OCI-LY3 (cell line): ENCODE results near the gene ZNF735.

ENCODE experiments used
- CTCF ChIP-seq: fragments of 200-600, 300-600 bp; sonication (generic); IDR thresholded peaks from 2 replicates; pipeline ENCODE4 v1.5.1; 2014; ENCODE audit warnings: antibody characterized with exemption, low read length, low read depth
- EZH2phosphoT487 ChIP-seq: fragments of 200-600 bp; shearing (Covaris generic); IDR thresholded peaks from 2 replicates; pipeline ENCODE4 v1.6.1; 2018; ENCODE audit warnings: antibody characterized with exemption, mixed run types, low read depth

- TF ChIP-seq CTCF (no peak), EZH2phosphoT487 (no peak)
These were observed 25.4 kb upstream of the ZNF735 start for GRCh38 chr7:64181586-64181985.
